ENCODE data around the gene SYT6.

SYT6 gene

GRCh38 chr1:114153261-114154145 lies at the start of gene SYT6:
Gene SYT6, minus strand, starts transcription at chr1:114153869. Its CDS starts 97 bp downstream, at chr1:114153772.
- DNase-seq (ENCODE audit: low read depth, low spot score) = peak; percentile 9

GRCh38 chr1:114201486-114201885 lies 47.8 kb upstream of the SYT6 start:
- no peak for DNase-seq (ENCODE audit: low read depth, low spot score)

- DNase-seq (ENCODE audit: low read depth, low spot score) = no peak
Observed at GRCh38 chr1:114199017-114199594, 45.4 kb upstream of the SYT6 start.

GRCh38 chr1:114196992-114197907 lies 43.6 kb upstream of the SYT6 start:
- DNase-seq (ENCODE audit: low read depth, low spot score) = no peak

- no peak for DNase-seq (ENCODE audit: low read depth, low spot score)
Observed at GRCh38 chr1:114195819-114196218, 42.1 kb upstream of the SYT6 start.

- DNase-seq (ENCODE audit: low read depth, low spot score) = no peak
Observed at GRCh38 chr1:114192328-114192727, 38.7 kb upstream of the SYT6 start.

GRCh38 chr1:114189398-114189797 lies 35.7 kb upstream of the SYT6 start:
- DNase-seq (ENCODE audit: low read depth, low spot score) = no peak

GRCh38 chr1:114181356-114181755 lies 27.7 kb upstream of the SYT6 start:
- no peak for DNase-seq (ENCODE audit: low read depth, low spot score)

GRCh38 chr1:114180742-114181141 lies 27.1 kb upstream of the SYT6 start:
- DNase-seq (ENCODE audit: low read depth, low spot score) = no peak

GRCh38 chr1:114178936-114179335 lies 25.3 kb upstream of the SYT6 start:
- DNase-seq (ENCODE audit: low read depth, low spot score) = no peak

GRCh38 chr1:114177282-114177681 lies 23.6 kb upstream of the SYT6 start:
- DNase-seq (ENCODE audit: low read depth, low spot score) = no peak

GRCh38 chr1:114176366-114176765 lies 22.7 kb upstream of the SYT6 start:
- DNase-seq (ENCODE audit: low read depth, low spot score) = no peak

- DNase-seq (ENCODE audit: low read depth, low spot score) = no peak
Observed at GRCh38 chr1:114173680-114174079, 20.0 kb upstream of the SYT6 start.

GRCh38 chr1:114169509-114169908 lies 15.8 kb upstream of the SYT6 start:
- no peak for DNase-seq (ENCODE audit: low read depth, low spot score)

GRCh38 chr1:114167226-114167625 lies 13.6 kb upstream of the SYT6 start:
- no peak for DNase-seq (ENCODE audit: low read depth, low spot score)

GRCh38 chr1:114164840-114165543 lies 11.3 kb upstream of the SYT6 start:
- DNase-seq (ENCODE audit: low read depth, low spot score) = no peak

GRCh38 chr1:114159941-114160340 lies 6.3 kb upstream of the SYT6 start:
- DNase-seq (ENCODE audit: low read depth, low spot score) = no peak

- no peak for DNase-seq (ENCODE audit: low read depth, low spot score)
Observed at GRCh38 chr1:114157275-114157660, 3.6 kb upstream of the SYT6 start.

GRCh38 chr1:114156538-114157274 lies 3.0 kb upstream of the SYT6 start:
- peak; percentile 5 for DNase-seq (ENCODE audit: low read depth, low spot score)

GRCh38 chr1:114155706-114156105 lies 2.0 kb upstream of the SYT6 start:
- no peak for DNase-seq (ENCODE audit: low read depth, low spot score)

GRCh38 chr1:114154963-114155322 lies 1.3 kb upstream of the SYT6 start:
- DNase-seq (ENCODE audit: low read depth, low spot score) = peak; percentile 46

All from astrocyte of the hippocampus (primary cell).